A549 (cell line): ENCODE data around the gene ARL8B.

ENCODE experiments used
- CHD4 ChIP-seq: fragments of 200-600 bp; sonication (generic); IDR thresholded peaks from 2 replicates; pipeline ENCODE4 v1.6.1; 2016; ENCODE audit warnings: antibody characterized with exemption, mild to moderate bottlenecking, borderline replicate concordance
- CTCF ChIP-seq: fragments of >200 bp; sonication (Bioruptor Twin); formaldehyde crosslinking; IDR thresholded peaks from 3 replicates; pipeline ENCODE4 v1.5.1; 2016
- HDAC2 ChIP-seq: fragments of 200-600 bp; sonication (generic); IDR thresholded peaks from 2 replicates; pipeline ENCODE4 v1.6.1; 2016
- MYC ChIP-seq: IDR thresholded peaks from 2 replicates; pipeline ENCODE4 v1.6.1; 2012; ENCODE audit warnings: mild to moderate bottlenecking, inconsistent platforms, low read length, improper control_type of control experiment, borderline replicate concordance
- POLR2A ChIP-seq: IDR thresholded peaks from 2 replicates; pipeline ENCODE4 v1.6.1; 2012; ENCODE audit warnings: mild to moderate bottlenecking, low read length
- RAD21 ChIP-seq, 2 experiments: fragments of >200 bp in 1 of 2; sonication (Bioruptor Twin) in 1 of 2; formaldehyde crosslinking in 1 of 2; IDR thresholded peaks in 1 of 2; conservative IDR thresholded peaks in 1 of 2; 2 replicates in 1 of 2; 3 replicates in 1 of 2; pipeline ENCODE4 v1.6.1; 2012 to 2018; ENCODE audit warnings: inconsistent platforms in 1 of 2
- RNF2 ChIP-seq: fragments of 200-600 bp; sonication (generic); IDR thresholded peaks from 2 replicates; pipeline ENCODE4 v1.6.1; 2016; ENCODE audit warnings: low read depth, mild to moderate bottlenecking, antibody characterized with exemption, moderate library complexity, borderline replicate concordance
- USF2 ChIP-seq: fragments of 450-650 bp; IDR thresholded peaks from 2 replicates; pipeline ENCODE4 v1.6.1; 2014; ENCODE audit warnings: antibody characterized with exemption
- ZFP36 ChIP-seq: fragments of 450-650 bp; IDR thresholded peaks from 2 replicates; pipeline ENCODE4 v1.6.1; 2014; ENCODE audit warnings: borderline replicate concordance; ENCODE audit not compliant: partially characterized antibody
- ZNF302 ChIP-seq: fragments of 250-450 bp; sonication (Bioruptor Pico); IDR thresholded peaks from 2 replicates; pipeline ENCODE4 v1.9.0; 2021; ENCODE audit warnings: inconsistent platforms, mild to moderate bottlenecking, moderate library complexity
- TF ChIP-seq, protein P1 (sequence below): IDR thresholded peaks from 2 replicates; pipeline ENCODE4 v1.6.1; 2012
- TF ChIP-seq, protein P2 (sequence below): fragments of 200-600 bp; sonication (generic); IDR thresholded peaks from 2 replicates; pipeline ENCODE4 v1.6.1; 2016; ENCODE audit warnings: antibody characterized with exemption, mild to moderate bottlenecking, moderate library complexity
- TF ChIP-seq, protein P3 (sequence below): IDR thresholded peaks from 2 replicates; pipeline ENCODE4 v1.6.1; 2012
- TF ChIP-seq, protein P4 (sequence below): fragments of >200 bp; sonication (Bioruptor Twin); formaldehyde crosslinking; IDR thresholded peaks from 2 replicates; pipeline ENCODE4 v1.6.1; 2016

GRCh38 chr3:5149306-5149880 is 27.3 kb downstream of the ARL8B start:
- TF ChIP-seq POLR2A (no peak), RNF2 (no peak), ZNF302 (CRISPR knock-in tag) (no peak), CTCF (no peak), RAD21 (conservative IDR thresholded peaks at IDR 0.05 in 1 of 2, IDR thresholded peaks at IDR 0.05 in 1 of 2) (no peak), MYC (no peak), ZFP36 (no peak), HDAC2 (no peak), USF2 (no peak), CHD4 (no peak)
- TF ChIP-seq, protein P1, sequence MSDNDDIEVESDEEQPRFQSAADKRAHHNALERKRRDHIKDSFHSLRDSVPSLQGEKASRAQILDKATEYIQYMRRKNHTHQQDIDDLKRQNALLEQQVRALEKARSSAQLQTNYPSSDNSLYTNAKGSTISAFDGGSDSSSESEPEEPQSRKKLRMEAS = no peak
- TF ChIP-seq, protein P2, sequence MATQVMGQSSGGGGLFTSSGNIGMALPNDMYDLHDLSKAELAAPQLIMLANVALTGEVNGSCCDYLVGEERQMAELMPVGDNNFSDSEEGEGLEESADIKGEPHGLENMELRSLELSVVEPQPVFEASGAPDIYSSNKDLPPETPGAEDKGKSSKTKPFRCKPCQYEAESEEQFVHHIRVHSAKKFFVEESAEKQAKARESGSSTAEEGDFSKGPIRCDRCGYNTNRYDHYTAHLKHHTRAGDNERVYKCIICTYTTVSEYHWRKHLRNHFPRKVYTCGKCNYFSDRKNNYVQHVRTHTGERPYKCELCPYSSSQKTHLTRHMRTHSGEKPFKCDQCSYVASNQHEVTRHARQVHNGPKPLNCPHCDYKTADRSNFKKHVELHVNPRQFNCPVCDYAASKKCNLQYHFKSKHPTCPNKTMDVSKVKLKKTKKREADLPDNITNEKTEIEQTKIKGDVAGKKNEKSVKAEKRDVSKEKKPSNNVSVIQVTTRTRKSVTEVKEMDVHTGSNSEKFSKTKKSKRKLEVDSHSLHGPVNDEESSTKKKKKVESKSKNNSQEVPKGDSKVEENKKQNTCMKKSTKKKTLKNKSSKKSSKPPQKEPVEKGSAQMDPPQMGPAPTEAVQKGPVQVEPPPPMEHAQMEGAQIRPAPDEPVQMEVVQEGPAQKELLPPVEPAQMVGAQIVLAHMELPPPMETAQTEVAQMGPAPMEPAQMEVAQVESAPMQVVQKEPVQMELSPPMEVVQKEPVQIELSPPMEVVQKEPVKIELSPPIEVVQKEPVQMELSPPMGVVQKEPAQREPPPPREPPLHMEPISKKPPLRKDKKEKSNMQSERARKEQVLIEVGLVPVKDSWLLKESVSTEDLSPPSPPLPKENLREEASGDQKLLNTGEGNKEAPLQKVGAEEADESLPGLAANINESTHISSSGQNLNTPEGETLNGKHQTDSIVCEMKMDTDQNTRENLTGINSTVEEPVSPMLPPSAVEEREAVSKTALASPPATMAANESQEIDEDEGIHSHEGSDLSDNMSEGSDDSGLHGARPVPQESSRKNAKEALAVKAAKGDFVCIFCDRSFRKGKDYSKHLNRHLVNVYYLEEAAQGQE = no peak
- TF ChIP-seq, protein P3, sequence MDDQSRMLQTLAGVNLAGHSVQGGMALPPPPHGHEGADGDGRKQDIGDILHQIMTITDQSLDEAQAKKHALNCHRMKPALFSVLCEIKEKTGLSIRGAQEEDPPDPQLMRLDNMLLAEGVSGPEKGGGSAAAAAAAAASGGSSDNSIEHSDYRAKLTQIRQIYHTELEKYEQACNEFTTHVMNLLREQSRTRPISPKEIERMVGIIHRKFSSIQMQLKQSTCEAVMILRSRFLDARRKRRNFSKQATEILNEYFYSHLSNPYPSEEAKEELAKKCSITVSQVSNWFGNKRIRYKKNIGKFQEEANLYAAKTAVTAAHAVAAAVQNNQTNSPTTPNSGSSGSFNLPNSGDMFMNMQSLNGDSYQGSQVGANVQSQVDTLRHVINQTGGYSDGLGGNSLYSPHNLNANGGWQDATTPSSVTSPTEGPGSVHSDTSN = no peak
- TF ChIP-seq, protein P4, sequence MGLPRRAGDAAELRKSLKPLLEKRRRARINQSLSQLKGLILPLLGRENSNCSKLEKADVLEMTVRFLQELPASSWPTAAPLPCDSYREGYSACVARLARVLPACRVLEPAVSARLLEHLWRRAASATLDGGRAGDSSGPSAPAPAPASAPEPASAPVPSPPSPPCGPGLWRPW = no peak
